ENCODE data around the gene TBXT.

- TF ChIP-seq, protein P1, sequence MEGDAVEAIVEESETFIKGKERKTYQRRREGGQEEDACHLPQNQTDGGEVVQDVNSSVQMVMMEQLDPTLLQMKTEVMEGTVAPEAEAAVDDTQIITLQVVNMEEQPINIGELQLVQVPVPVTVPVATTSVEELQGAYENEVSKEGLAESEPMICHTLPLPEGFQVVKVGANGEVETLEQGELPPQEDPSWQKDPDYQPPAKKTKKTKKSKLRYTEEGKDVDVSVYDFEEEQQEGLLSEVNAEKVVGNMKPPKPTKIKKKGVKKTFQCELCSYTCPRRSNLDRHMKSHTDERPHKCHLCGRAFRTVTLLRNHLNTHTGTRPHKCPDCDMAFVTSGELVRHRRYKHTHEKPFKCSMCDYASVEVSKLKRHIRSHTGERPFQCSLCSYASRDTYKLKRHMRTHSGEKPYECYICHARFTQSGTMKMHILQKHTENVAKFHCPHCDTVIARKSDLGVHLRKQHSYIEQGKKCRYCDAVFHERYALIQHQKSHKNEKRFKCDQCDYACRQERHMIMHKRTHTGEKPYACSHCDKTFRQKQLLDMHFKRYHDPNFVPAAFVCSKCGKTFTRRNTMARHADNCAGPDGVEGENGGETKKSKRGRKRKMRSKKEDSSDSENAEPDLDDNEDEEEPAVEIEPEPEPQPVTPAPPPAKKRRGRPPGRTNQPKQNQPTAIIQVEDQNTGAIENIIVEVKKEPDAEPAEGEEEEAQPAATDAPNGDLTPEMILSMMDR (IDR thresholded peaks at IDR 0.05; ENCODE audit: low read depth, low read length, poor library complexity, severe bottlenecking) = no peak
- no peak for TF ChIP-seq EZH2phosphoT487 (IDR thresholded peaks at IDR 0.05; ENCODE audit: borderline replicate concordance, low read length)
These were observed 24.9 kb upstream of the TBXT start for GRCh38 chr6:166192557-166192956.
